Cardiac muscle cell (in vitro differentiated cells and primary cell): Measurements from ENCODE around the gene CHTF8. TPM values are rescaled to one million over a fixed set of nuclear protein-coding genes. Genes with fewer than 3 reads are reported as not detected.

ENCODE experiments used
- DNase-seq, 2 donors: peaks; one replicate each; pipeline versions ENCODE4 v3.0.0 to v3.0.0-alpha.2; 2010 to 2017; ENCODE audit warnings: low read depth in 1 of 2, low spot score in 1 of 2
- H3K27ac ChIP-seq: fragments of 200-600 bp; sonication (generic); 2 replicates; pipeline ENCODE4 v1.5.1; 2016
- H3K27me3 ChIP-seq: fragments of 200-600 bp; sonication (generic); 2 replicates; pipeline ENCODE4 v1.6.0; 2016; ENCODE audit warnings: control low read depth
- H3K36me3 ChIP-seq: fragments of 200-600 bp; sonication (generic); 2 replicates; pipeline ENCODE4 v1.5.1; 2016; ENCODE audit warnings: control low read depth
- H3K4me1 ChIP-seq: fragments of 200-600 bp; sonication (generic); 2 replicates; pipeline ENCODE4 v1.8.1; 2017; ENCODE audit warnings: low read depth, mild to moderate bottlenecking, mixed run types
- H3K4me3 ChIP-seq: fragments of 200-600 bp; sonication (generic); 2 replicates; pipeline ENCODE4 v1.5.1; 2016; ENCODE audit warnings: mild to moderate bottlenecking
- H3K9me3 ChIP-seq: fragments of 200-600 bp; sonication (generic); 2 replicates; pipeline ENCODE4 v1.5.1; 2017; ENCODE audit warnings: low read depth, mild to moderate bottlenecking, control low read depth
- CTCF ChIP-seq: IDR thresholded peaks from 2 replicates; pipeline ENCODE4 v1.5.1; 2012; ENCODE audit warnings: low read depth, mild to moderate bottlenecking, low read length
- polyA plus RNA-seq: library from polyadenylated mRNA; unstranded; fragments of >200 nt; fragmentation: Nextera tagmentation; extraction: Ambion mirVana; gene quantifications from 2 replicates; pipeline ENCODE4 v1.2.1, GENCODE V29; 2016
- total RNA-seq: library from RNA; depleted of rRNA; stranded (reverse); fragments of >200 nt; gene quantifications from 2 replicates; pipeline ENCODE4 v1.2.3, GENCODE V29; 2016

The CHTF8 gene
- total and polyA plus RNA-seq, 2 experiments from 2014 or later = 74.8 to 132 TPM

- no peak for TF ChIP-seq CTCF
- DNase-seq = no peak
Measured at GRCh38 chr16:69110406-69110805, 22.0 kb downstream of the CHTF8 start.

GRCh38 chr16:69109486-69110270, 22.7 kb downstream of the CHTF8 start:
- no peaks in the 10 kb centered on the region for H3K9me3 ChIP-seq
- no peaks in the 10 kb centered on the region for H3K4me1 ChIP-seq
- peaks cover 25% of the 10 kb centered on the region for H3K27me3 ChIP-seq
- no peak overlapping the region for H3K4me3 ChIP-seq
- H3K27ac ChIP-seq = no peak overlapping the region
- H3K36me3 ChIP-seq = no peaks in the 10 kb centered on the region
- TF ChIP-seq CTCF = no peak
- no peak for DNase-seq

More at GRCh38 chr16:69110406-69110805, 22.0 kb downstream of the CHTF8 start:
- no peaks in the 10 kb centered on the region for H3K4me1 ChIP-seq
- H3K27me3 ChIP-seq = peaks cover 25% of the 10 kb centered on the region
- no peaks in the 10 kb centered on the region for H3K36me3 ChIP-seq
- no peak overlapping the region for H3K27ac ChIP-seq
- no peak overlapping the region for H3K4me3 ChIP-seq
- no peaks in the 10 kb centered on the region for H3K9me3 ChIP-seq

- H3K9me3 ChIP-seq = no peaks in the 10 kb centered on the region
- H3K4me1 ChIP-seq = no peaks in the 10 kb centered on the region
- H3K27ac ChIP-seq = no peak overlapping the region
- H3K27me3 ChIP-seq = peaks cover 25% of the 10 kb centered on the region
- no peak for DNase-seq
- no peak overlapping the region for H3K4me3 ChIP-seq
- no peaks in the 10 kb centered on the region for H3K36me3 ChIP-seq
- no peak for TF ChIP-seq CTCF
Measured at GRCh38 chr16:69108905-69109252, 23.5 kb downstream of the CHTF8 start.

- peak in 1 of 2 donors; percentile 24 for DNase-seq
- Histone ChIP-seq H3K27ac (no peak overlapping the region), H3K4me3 (peak overlapping the region; percentile 49), H3K9me3 (no peaks in the 10 kb centered on the region), H3K36me3 (no peaks in the 10 kb centered on the region), H3K27me3 (peaks cover 25% of the 10 kb centered on the region), H3K4me1 (no peaks in the 10 kb centered on the region)
- TF ChIP-seq CTCF = no peak
Measured at GRCh38 chr16:69108064-69108904, 24.1 kb downstream of the CHTF8 start.

- Histone ChIP-seq H3K9me3 (no peaks in the 10 kb centered on the region), H3K36me3 (no peaks in the 10 kb centered on the region), H3K4me3 (peak overlapping the region; percentile 49), H3K27me3 (peaks cover 25% of the 10 kb centered on the region), H3K4me1 (no peaks in the 10 kb centered on the region), H3K27ac (no peak overlapping the region)
- DNase-seq = peak in 1 of 2 donors; percentile 40
- TF ChIP-seq CTCF = no peak
Measured at GRCh38 chr16:69107316-69107962, 24.9 kb downstream of the CHTF8 start.
